Upper lobe of right lung (tissue), 1 donor: ENCODE data around the gene ZNF431. TPM values are rescaled to one million over a fixed set of nuclear protein-coding genes. Genes with fewer than 3 reads are reported as not detected.
A peak's percentile ranks its signal among the peaks of the same experiment; 100 is the strongest.

ENCODE experiments used
- ATAC-seq: fragments of 200-7000 bp; cut with Tn5 transposase; one replicate; pipeline ENCODE4 v1.9.1; 2020; ENCODE audit warnings: mild to moderate bottlenecking, moderate library complexity
- DNase-seq: peaks from one replicate; pipeline ENCODE4 v3.0.0-alpha.2; 2020
- H3K27ac ChIP-seq: fragments of 200-600 bp; one replicate; pipeline ENCODE4 v1.8.0; 2022
- H3K27me3 ChIP-seq: fragments of 200-600 bp; one replicate; pipeline ENCODE4 v1.8.0; 2022; ENCODE audit warnings: mild to moderate bottlenecking
- H3K36me3 ChIP-seq: fragments of 200-600 bp; one replicate; pipeline ENCODE4 v1.8.0; 2022
- H3K4me1 ChIP-seq: fragments of 200-600 bp; one replicate; pipeline ENCODE4 v1.8.0; 2022
- H3K4me3 ChIP-seq: fragments of 200-600 bp; one replicate; pipeline ENCODE4 v1.8.0; 2022; ENCODE audit warnings: mild to moderate bottlenecking
- H3K9me3 ChIP-seq: fragments of 200-600 bp; one replicate; pipeline ENCODE4 v1.8.0; 2022
- intact Hi-C: fragments of 100-400 bp; cut with DNase I; formaldehyde crosslinking; loops from one replicate; pipeline ENCODE4 v1.11.0; 2022
- long read RNA-seq: library from polyadenylated mRNA; unstranded; transcript quantifications from one replicate; pipeline ENCODE4 v2.0.0, GENCODE V29; 2021
- total RNA-seq: library from RNA; stranded (reverse); fragmentation: NEBNext Ultra II Directional; extraction: Animal tissue kit (Norgen Biotek cat#: 25700); gene quantifications from one replicate; pipeline ENCODE4 v1.2.1, GENCODE V29; 2021
- TF ChIP-seq, protein P1 (sequence below): fragments of 200-600 bp; IDR thresholded peaks from one replicate; pipeline ENCODE4 v1.8.0; 2022; ENCODE audit warnings: antibody characterized with exemption
- donor health status: DM: no; HTN: yes; CAD: no; lungs with severe emphysema.

ZNF431 gene
- total RNA-seq = 24.5 TPM
- long read RNA-seq, full-length matches to known transcripts = 3 of 14 reads
- long read RNA-seq, partial matches to known transcripts = 3 of 14 reads
- long read RNA-seq, other reads (novel, unspliced or antisense) = 8 of 14 reads

DNA sequence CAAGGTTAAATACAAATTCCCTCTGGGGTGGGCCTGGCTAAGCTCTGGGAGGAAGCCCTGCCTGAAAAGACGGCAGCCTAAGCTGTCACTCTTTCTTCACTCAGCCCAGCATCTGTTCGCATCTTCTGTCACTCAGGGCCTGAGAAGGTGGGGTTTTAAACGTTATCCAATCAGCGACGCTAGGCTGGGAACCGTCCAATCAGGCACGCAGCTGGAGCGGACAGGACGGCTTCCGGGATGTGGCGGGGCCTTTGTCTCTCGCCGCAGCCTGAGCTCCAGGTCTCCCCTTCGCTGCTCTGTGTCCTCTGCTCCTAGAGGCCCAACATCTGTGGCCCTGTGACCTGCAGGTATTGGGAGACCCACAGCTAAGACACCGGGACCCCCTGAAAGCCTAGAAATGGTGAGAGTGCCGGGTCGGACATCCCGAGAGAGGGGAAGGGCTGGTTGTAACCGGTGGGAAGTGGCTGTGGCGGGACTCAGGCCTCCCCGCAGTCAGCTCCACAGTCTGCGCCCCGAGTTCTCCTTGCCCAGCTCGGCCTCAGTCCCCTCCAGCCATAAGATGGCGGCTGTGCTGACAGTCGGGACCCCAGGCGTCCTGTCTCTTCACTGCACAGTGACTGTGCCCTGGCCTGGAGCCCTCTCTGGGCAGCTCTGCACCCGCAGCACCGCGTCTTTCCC lies at the start of gene ZNF431:
Gene ZNF431, plus strand, starts transcription at position 254 of the 678 bp plus-strand sequence. Its CDS starts 144 bp downstream, at position 398.
- Histone ChIP-seq H3K27me3 (no peaks in the 10 kb centered on the region), H3K4me3 (peak within 1 kb of the TSS; percentile 84)
- intact Hi-C loops = no loop called here

DNA sequence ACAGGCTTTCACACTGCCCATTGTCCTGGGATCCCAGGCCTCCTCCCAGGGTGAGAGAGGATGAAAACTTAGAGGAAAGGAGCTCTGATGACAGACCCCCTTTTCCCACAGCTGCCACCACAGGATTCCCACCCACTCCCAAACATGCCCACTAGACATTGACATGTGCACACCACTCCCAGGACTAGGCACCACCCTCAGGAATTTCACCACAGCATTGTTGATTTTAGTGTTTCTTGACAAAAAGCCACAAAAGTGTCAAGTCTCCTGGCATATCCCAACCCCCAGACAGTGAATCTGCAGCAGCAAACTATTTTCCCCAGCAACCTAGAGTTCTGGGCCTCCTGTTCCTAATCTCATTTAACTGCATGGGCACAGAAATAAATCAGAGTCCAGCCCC lies 49.7 kb upstream of the ZNF431 start:
- TF ChIP-seq, protein P1, sequence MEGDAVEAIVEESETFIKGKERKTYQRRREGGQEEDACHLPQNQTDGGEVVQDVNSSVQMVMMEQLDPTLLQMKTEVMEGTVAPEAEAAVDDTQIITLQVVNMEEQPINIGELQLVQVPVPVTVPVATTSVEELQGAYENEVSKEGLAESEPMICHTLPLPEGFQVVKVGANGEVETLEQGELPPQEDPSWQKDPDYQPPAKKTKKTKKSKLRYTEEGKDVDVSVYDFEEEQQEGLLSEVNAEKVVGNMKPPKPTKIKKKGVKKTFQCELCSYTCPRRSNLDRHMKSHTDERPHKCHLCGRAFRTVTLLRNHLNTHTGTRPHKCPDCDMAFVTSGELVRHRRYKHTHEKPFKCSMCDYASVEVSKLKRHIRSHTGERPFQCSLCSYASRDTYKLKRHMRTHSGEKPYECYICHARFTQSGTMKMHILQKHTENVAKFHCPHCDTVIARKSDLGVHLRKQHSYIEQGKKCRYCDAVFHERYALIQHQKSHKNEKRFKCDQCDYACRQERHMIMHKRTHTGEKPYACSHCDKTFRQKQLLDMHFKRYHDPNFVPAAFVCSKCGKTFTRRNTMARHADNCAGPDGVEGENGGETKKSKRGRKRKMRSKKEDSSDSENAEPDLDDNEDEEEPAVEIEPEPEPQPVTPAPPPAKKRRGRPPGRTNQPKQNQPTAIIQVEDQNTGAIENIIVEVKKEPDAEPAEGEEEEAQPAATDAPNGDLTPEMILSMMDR = no peak
- Histone ChIP-seq H3K27me3 (no peaks in the 10 kb centered on the region), H3K36me3 (no peaks in the 10 kb centered on the region), H3K4me3 (no peak overlapping the region), H3K27ac (no peak overlapping the region), H3K4me1 (no peaks in the 10 kb centered on the region), H3K9me3 (no peaks in the 10 kb centered on the region)
- intact Hi-C loops = no loop called here
- DNase-seq (no peak), ATAC-seq (no peak)

More for the DNA sequence above, at the start of gene ZNF431:
- Histone ChIP-seq H3K27ac (peak within 1 kb of the TSS; percentile 82), H3K9me3 (no peaks in the 10 kb centered on the region), H3K4me1 (no peaks in the 10 kb centered on the region), H3K36me3 (peaks cover 13% of the 10 kb centered on the region)
- DNase-seq (peak; percentile 94), ATAC-seq (peak; percentile 99)
- TF ChIP-seq, protein P1 = no peak

DNA sequence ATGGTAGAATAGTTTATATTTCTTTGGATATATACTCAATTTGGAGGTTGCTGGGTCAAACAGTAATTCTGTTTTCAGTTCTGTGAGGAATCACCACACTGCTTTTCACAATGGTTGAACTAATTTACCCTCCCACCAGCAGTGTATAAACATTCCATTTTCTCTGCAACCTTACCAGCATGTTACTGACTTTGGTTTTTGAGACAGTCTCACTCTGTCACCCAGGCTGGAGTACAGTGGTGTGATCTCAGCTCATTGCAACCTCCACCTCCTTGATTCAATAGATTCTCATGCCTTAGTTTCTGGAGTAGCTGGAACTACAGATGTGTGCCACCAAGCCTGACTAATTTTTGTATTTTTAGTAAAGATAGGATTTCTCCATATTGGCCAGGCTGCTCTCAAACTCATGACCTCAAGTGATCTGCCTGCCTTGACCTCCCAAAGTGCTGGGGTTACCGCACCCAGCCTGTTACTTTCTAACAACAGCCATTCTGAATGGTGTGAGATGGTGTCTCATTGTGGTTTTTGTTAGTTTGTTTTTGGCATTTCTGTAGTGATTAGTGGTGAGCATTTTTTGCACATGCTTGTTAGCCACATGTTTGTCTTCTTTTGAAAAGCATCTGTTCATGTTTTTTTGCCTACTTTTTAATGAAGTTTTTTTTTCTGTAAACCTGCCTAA lies 47.4 kb upstream of the ZNF431 start:
- H3K27ac ChIP-seq = no peak overlapping the region
- intact Hi-C loops = no loop called here
- H3K4me3 ChIP-seq = no peak overlapping the region
- ATAC-seq (no peak), DNase-seq (no peak)
- TF ChIP-seq, protein P1 = no peak
- H3K9me3 ChIP-seq = no peaks in the 10 kb centered on the region
- H3K27me3 ChIP-seq = no peaks in the 10 kb centered on the region
- no peaks in the 10 kb centered on the region for H3K4me1 ChIP-seq
- H3K36me3 ChIP-seq = no peaks in the 10 kb centered on the region

DNA sequence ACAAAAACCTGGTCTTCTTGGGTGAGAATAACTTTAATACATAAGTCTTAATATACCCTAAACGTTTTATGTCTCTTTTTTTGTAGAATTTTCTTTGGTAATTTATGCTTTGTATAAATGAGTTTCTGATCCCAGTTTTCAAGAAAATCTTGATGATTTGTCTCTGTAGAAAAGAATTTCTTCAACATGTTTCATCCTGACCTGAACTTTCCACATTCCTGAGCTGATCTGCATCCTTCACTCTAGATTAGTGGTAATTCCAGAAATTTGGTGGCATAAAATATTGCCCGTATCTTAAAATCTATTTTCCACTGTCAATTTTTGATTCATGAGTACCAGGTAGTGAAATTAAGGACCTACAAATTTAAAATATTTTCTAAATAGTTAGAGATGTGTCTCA lies 43.5 kb upstream of the ZNF431 start:
- no peak overlapping the region for H3K27ac ChIP-seq
- ATAC-seq = no peak

DNA sequence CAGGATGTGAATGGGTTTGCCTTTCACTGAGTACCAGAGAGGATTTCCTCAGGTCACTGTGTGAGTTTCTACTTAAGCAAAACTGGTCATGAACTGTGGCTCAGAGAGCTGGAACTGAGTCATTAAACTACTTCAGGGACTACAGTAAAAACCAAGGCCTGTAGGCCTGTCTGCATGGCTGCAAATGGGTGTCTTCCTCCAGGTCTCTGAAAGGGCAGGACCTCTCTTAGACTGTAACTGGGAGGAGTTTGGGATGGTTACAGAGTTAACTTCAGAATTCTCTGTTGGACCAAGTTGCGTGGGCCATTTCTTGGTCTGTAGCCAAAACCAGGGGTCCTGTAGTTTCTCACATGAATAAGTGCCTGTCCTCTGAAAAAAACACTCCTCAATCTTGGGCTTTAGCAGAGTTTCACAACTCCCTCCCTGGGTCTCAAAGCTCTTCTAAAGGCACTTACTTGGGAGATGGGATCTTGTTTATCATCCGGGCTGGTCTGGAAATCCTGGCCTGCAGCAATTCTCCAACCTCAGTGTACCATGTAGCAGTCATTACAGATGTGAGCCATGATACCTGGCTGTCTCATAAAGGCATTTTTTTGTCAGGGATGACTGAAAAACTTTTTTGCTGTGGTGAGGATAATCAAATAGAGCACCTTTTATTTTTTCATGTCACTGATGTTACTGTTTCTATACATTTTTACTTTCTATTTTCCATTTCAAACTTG lies 40.2 kb upstream of the ZNF431 start:
- intact Hi-C loops = no loop called here
- TF ChIP-seq, protein P1 = no peak
- Histone ChIP-seq H3K36me3 (no peaks in the 10 kb centered on the region), H3K4me1 (no peaks in the 10 kb centered on the region), H3K27ac (no peak overlapping the region), H3K27me3 (no peaks in the 10 kb centered on the region), H3K4me3 (no peak overlapping the region), H3K9me3 (no peaks in the 10 kb centered on the region)
- ATAC-seq (no peak), DNase-seq (no peak)

More for the DNA sequence above, 43.5 kb upstream of the ZNF431 start:
- intact Hi-C loops = no loop called here
- H3K4me1 ChIP-seq = no peaks in the 10 kb centered on the region
- no peak overlapping the region for H3K4me3 ChIP-seq
- H3K9me3 ChIP-seq = no peaks in the 10 kb centered on the region
- no peaks in the 10 kb centered on the region for H3K27me3 ChIP-seq
- no peak for DNase-seq
- H3K36me3 ChIP-seq = no peaks in the 10 kb centered on the region
- TF ChIP-seq, protein P1 = no peak
